ENCODE measurements around the gene LILRA5. TPM values are rescaled to one million over a fixed set of nuclear protein-coding genes. Genes with fewer than 3 reads are reported as not detected.
"Not testable (repeated sequence)": the region's sequence is repeated elsewhere in the genome, so short reads cannot be mapped to it uniquely, and the experiment has no call there.

Gene LILRA5
- total RNA-seq, 1 experiment from 2014 or later: not detected

GRCh38 chr19:54335979-54336892 lies 23.3 kb upstream of the LILRA5 start:
- DNase-seq (ENCODE audit: extremely low read depth, low read depth): no peak

- no peak for DNase-seq (ENCODE audit: extremely low read depth, low read depth)
These were observed 22.2 kb upstream of the LILRA5 start for GRCh38 chr19:54335164-54335563.

DNA sequence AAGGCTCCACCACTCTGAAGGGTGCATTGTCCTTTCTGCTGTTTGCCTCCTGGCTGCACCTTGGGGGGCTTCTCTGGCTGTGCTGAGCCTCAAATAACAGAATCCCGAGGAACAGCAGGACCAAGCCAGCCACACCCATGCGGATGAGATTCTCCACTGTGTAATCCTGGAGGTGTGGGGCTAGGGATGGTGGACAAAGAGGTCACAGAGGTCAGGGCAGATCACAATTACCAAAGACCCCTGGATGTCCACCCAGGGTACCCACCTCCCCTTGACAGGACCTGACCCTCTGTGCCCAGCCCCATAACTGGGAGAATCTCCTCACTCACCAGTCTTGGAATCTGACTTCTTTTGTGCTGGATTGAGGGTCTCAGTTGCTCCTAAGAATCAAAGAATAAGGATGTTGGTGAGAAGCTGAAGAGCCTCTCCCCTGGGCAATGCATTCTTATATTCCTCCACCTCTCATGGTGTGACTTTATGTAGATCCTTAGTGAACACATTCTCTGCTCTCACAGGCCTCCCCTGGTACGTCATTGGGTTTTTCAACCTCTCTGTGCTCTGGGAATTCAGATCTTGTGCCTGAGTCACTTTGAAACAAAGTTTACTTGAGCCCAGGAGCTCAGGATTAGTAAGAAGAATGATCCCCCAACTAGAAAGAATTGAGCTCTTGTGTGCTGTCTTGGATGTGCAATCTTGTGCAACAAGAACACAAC lies 20.8 kb upstream of the LILRA5 start:
- no peak for DNase-seq (ENCODE audit: extremely low read depth, low read depth)

GRCh38 chr19:54332149-54332548 lies 19.2 kb upstream of the LILRA5 start:
- DNase-seq (ENCODE audit: extremely low read depth, low read depth): no peak

- no peak for DNase-seq (ENCODE audit: extremely low read depth, low read depth)
These were observed 18.7 kb upstream of the LILRA5 start for GRCh38 chr19:54331626-54332025.

DNA sequence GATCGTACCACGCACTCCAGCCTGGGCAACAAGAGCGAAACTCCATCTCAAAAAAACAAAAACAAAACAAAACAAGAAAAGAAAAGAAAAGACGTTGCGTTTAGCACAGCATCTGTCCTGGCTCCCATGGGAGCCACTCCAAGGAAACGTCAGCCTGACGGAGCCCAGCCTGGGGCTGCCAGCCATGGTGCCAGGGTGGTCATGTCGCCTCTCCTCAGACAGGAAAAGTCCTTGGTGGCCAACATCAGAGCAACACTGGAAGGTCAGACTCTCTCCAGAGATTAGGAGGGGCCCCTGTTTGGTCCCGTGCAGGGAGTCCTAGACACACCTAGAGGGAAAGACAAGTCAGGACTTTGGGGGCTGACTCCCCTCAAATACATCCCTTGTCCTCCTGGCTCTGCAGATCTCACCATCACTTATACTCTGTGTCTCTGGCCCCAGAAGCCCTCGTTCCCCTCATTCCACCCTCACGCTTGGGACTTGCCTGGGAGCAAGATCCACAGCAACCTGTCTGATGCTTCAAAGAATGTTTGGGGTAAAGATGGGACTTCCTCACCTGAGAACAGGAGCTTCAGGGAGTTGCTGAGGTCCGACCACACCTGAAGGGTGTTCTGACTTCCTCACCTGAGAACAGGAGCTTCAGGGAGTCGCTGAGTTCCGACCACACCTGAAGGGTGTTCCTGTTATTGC lies 16.7 kb upstream of the LILRA5 start:
- DNase-seq (ENCODE audit: extremely low read depth, low read depth): no peak

GRCh38 chr19:54328781-54329180 lies 15.8 kb upstream of the LILRA5 start:
- DNase-seq (ENCODE audit: extremely low read depth, low read depth): not testable (repeated sequence)

DNA sequence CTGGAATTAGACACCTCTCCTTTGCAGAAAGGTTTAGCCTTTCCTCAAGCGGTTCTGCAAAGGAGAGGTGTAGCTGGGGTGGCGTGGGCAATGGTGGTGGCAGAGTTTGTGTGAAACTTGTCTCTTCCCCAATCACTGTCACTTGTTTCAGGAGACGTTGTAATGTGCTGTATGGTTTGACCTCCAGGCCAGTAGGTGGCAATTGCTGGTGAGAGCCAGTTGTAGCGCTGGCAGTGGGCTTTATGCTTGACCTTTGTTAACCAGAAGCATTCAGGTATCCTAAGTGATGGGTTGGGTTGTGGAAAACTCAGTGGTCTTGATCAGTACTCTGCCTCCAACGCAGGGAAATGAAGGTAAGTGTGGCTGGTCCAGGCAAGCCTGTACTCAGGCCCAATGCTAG lies 12.7 kb upstream of the LILRA5 start:
- no peak for DNase-seq (ENCODE audit: extremely low read depth, low read depth)

- DNase-seq (ENCODE audit: extremely low read depth, low read depth): peak; percentile 17
These were observed 12.2 kb upstream of the LILRA5 start for GRCh38 chr19:54325194-54325621.

GRCh38 chr19:54324071-54324470 lies 11.1 kb upstream of the LILRA5 start:
- no peak for DNase-seq (ENCODE audit: extremely low read depth, low read depth)

- DNase-seq (ENCODE audit: extremely low read depth, low read depth): not testable (repeated sequence)
These were observed 10.0 kb upstream of the LILRA5 start for GRCh38 chr19:54322934-54323333.

DNA sequence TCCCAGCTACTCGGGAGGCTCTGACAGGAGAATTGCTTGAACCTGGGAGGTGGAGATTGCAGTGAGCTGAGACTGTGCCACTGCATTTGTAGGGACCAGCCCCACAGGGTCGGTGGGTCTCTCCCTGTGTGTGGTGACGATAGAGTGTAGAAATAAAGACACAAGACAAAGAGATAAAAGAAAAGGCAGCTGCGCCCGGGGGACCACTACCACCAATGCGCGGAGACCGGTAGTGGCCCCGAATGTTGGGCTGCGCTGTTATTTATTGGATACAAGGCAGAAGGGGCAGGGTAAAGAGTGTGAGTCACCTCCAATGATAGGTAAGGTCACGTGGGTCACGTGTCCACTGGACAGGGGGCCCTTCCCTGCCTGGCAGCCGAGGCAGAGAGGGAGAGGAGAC lies 9.3 kb upstream of the LILRA5 start:
- not testable (repeated sequence) for DNase-seq (ENCODE audit: extremely low read depth, low read depth)

GRCh38 chr19:54319892-54320670 lies 7.1 kb upstream of the LILRA5 start:
- no peak for DNase-seq (ENCODE audit: extremely low read depth, low read depth)

DNA sequence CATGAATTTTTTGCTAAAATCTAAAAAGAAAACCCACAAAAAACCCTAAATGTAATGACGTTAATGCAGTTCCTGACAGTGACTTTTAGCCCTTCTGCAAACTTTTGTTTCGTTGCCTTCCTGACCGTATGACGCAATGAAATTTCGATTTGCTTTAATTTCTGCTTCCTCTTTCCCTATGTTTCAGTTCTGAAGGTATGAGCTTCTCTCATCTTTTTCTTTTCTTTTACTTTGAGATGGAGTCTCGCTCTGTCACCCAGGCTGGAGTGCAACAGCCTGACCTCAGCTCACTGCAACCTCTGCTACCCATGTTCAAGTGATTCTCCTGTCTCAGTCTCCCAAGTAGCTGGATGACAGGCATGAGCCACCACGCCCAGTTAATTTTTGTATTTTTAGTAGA lies 6.1 kb upstream of the LILRA5 start:
- DNase-seq (ENCODE audit: extremely low read depth, low read depth): no peak

DNA sequence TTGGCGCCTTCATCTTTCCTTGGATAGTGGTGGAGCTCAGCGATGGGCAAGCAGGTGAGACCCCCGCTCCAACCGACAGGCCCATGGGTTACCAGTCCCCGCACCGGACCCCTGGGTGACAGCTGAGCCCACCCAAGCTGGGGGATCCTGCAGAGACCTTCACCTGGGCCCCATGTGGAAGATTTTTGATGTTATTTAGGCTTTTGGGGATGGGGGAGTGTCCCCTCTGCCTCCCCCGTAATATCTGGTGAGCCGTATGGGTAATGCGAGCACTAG lies 4.9 kb upstream of the LILRA5 start:
- DNase-seq (ENCODE audit: extremely low read depth, low read depth): no peak

- no peak for DNase-seq (ENCODE audit: extremely low read depth, low read depth)
These were observed 4.4 kb upstream of the LILRA5 start for GRCh38 chr19:54317108-54317964.

DNA sequence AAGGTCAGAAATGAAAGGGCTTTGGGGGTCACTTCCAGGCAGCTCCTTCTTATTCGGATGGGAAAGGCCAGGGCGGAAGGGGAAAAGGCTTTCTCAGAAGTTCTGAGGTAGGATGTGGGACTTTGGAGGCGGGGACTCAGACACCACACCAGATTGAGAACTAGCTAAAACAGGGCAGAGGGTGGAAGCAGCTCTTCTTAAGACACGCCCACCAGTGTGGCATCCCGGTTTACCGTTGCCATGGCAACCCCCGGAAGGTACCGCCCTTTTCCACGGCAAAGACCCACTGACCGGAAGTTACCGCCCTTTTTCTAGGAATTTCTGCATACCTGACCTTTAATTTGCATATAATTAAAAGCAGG lies 3.8 kb upstream of the LILRA5 start:
- DNase-seq (ENCODE audit: extremely low read depth, low read depth): no peak

DNA sequence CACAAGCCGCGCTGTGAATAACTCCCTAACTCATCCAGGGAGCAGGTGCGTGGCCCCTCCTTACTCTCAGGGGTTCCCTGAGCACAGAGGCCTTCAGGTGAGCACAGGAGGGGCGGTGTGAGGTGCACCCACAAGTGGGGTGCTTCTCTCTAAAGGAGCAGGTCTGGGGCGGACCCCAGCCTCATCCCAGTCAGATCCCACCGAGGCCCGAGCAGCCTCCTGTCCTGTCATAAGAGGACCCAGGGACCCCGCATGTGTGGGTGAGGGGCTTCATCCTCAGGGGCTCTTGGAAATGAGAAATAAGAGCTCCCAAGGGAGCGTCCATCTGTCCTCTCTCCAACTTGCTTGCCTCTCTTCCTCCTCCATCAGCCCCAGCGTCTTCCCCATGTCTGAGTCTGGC lies 3.0 kb upstream of the LILRA5 start:
- no peak for DNase-seq (ENCODE audit: extremely low read depth, low read depth)

- no peak for DNase-seq (ENCODE audit: extremely low read depth, low read depth)
These were observed 955 bp downstream of the LILRA5 start for GRCh38 chr19:54312011-54312410.

- DNase-seq (ENCODE audit: extremely low read depth, low read depth): no peak
These were observed 1.5 kb downstream of the LILRA5 start for GRCh38 chr19:54311486-54311885.
